ENCODE measurements around the gene PHEX. TPM values are rescaled to one million over a fixed set of nuclear protein-coding genes. Genes with fewer than 3 reads are reported as not detected.

PHEX gene
- total RNA-seq, 4 donors from 2014 or later: under 0.01 to 0.34 TPM; not detected in 2

GRCh38 chrX:22126327-22126726 lies 94.2 kb downstream of the PHEX start:
- TF ChIP-seq CTCF (IDR thresholded peaks at IDR 0.05; ENCODE audit: low read depth): no peak

DNA sequence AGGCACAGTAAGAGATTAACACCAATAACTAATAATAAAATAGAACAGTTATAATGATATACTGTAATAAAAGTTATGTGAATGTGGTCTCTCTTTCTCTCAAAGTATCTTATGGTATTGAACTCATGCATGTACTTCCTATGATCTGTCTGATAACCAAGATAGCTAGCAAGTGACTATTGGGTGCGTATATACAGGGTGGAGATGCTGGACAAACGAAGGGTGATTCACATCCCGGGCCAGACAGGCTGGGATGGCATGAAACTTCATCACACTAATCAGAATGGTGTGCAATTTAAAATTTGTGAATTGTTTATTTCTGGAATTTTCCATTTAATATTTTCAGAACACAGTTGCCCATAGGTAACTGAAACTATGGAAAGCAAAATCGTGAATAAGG lies 96.8 kb downstream of the PHEX start:
- TF ChIP-seq CTCF (IDR thresholded peaks at IDR 0.05; ENCODE audit: low read depth): no peak

DNA sequence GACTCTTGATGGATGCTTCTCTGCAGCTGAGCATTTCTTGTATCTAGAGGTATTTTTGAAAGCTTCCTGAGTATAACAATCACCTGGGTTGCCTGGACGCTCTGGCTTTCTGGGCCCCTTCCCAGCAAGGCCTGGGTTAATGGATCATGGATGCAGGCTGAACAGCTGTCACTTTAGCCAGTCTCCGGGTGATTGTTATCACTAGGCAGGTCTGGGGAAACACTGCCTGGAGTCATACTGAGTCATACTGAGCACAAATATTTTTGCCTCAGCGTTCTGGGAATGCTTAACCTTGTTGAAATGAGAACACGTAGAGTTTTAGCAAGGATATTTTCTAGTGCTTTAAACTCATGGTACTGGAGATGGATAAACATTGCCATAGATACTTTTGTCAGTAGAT lies 102.6 kb downstream of the PHEX start:
- TF ChIP-seq CTCF (IDR thresholded peaks at IDR 0.05; ENCODE audit: low read depth): no peak

DNA sequence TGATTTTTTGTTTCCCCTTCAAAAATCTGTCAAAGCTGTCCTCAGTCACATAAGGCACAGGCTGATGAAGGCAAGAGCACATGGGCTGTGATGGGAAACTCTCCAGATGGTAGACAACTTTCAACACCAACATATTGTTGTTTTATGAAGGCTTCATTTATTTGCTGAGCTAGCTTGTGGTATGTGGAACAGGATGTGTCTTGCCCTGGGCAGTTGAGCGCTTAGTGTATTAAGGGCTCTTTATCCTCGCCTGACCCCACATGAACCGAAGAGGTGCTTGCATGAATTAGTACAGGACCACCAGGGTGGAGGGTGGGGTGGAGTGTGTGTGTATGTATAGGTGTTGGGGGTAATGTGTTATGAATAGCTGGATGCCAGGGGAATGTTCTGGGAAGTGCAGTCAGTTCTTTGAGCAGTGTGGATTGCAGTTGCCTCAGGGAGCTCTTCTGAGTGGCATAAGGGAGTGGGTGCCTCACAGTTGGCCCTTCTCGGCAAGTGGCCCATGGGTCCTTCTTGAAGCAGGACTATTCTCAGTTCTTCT lies 103.1 kb downstream of the PHEX start:
- no peak for TF ChIP-seq CTCF (IDR thresholded peaks at IDR 0.05; ENCODE audit: low read depth)

GRCh38 chrX:22135994-22136684 lies 104.0 kb downstream of the PHEX start:
- no peak for TF ChIP-seq CTCF (IDR thresholded peaks at IDR 0.05; ENCODE audit: low read depth)

GRCh38 chrX:22136711-22137110 lies 104.6 kb downstream of the PHEX start:
- no peak for TF ChIP-seq CTCF (IDR thresholded peaks at IDR 0.05; ENCODE audit: low read depth)

- no peak for TF ChIP-seq CTCF (IDR thresholded peaks at IDR 0.05; ENCODE audit: low read depth)
Observed at GRCh38 chrX:22139822-22140221, 107.7 kb downstream of the PHEX start.
